Activated B cell treated with CpG ODN at 0.5 μM for 24 hours (primary cell): ENCODE measurements around the gene WDR47. TPM values are rescaled to one million over a fixed set of nuclear protein-coding genes. Genes with fewer than 3 reads are reported as not detected.
A peak's percentile ranks its signal among the peaks of the same experiment; 100 is the strongest.

ENCODE experiments used
- ATAC-seq: fragments of 200-7000 bp; cut with Tn5 transposase; one replicate; pipeline ENCODE4 v1.10.0; 2021; ENCODE audit warnings: low read depth, mild to moderate bottlenecking, moderate library complexity
- CTCF ChIA-PET: fragments of 350-600 bp; sonication (Branson Sonifier 250); formaldehyde crosslinking; loops from one replicate; lab custom pipeline; 2021; ENCODE audit warnings: antibody characterized with exemption; lab: Charles Lee
- POLR2A ChIA-PET: fragments of 350-600 bp; sonication (Branson Sonifier 250); formaldehyde crosslinking; loops from one replicate; lab custom pipeline; 2021; ENCODE audit warnings: antibody characterized with exemption; lab: Charles Lee
- DNase-seq: peaks from one replicate; pipeline ENCODE4 v3.0.0; 2022
- H3K27ac Mint-ChIP-seq: one replicate; pipeline ENCODE4 v1.8.0; 2020; ENCODE audit warnings: mixed read lengths
- H3K27me3 Mint-ChIP-seq: one replicate; pipeline ENCODE4 v1.8.0; 2021; ENCODE audit warnings: mixed read lengths
- H3K36me3 Mint-ChIP-seq: one replicate; pipeline ENCODE4 v1.8.0; 2021; ENCODE audit warnings: low read depth, mixed read lengths
- H3K4me1 Mint-ChIP-seq: one replicate; pipeline ENCODE4 v1.8.0; 2021; ENCODE audit warnings: mixed read lengths
- H3K4me3 Mint-ChIP-seq: one replicate; pipeline ENCODE4 v1.8.0; 2020; ENCODE audit warnings: mild to moderate bottlenecking, mixed read lengths
- H3K9me3 Mint-ChIP-seq: one replicate; pipeline ENCODE4 v1.8.0; 2020; ENCODE audit warnings: mixed read lengths
- CTCF ChIP-seq: fragments of 200-600 bp; IDR thresholded peaks from one replicate; pipeline ENCODE4 v1.8.0; 2022; ENCODE audit warnings: antibody characterized with exemption, mild to moderate bottlenecking
- intact Hi-C: fragments of 100-400 bp; cut with micrococcal nuclease; formaldehyde crosslinking; loops from one replicate; pipeline ENCODE4 v1.15.1; 2024
- total RNA-seq: library from RNA; stranded (reverse); gene quantifications from 2 replicates; pipeline ENCODE4 v1.2.3, GENCODE V29; 2022

Gene WDR47
- total RNA-seq, 1 donor from 2014 or later = 10.9 TPM

GRCh38 chr1:109080441-109081082 lies 38.7 kb upstream of the WDR47 start:
- ChIA-PET CTCF (no interaction called here), POLR2A (no interaction called here)
- Mint-ChIP-seq H3K27me3 (no peaks in the 10 kb centered on the region), H3K4me3 (no peak overlapping the region), H3K9me3 (no peaks in the 10 kb centered on the region), H3K36me3 (peaks cover 5% of the 10 kb centered on the region), H3K4me1 (peaks cover 12% of the 10 kb centered on the region), H3K27ac (no peak overlapping the region)
- intact Hi-C loops = no loop called here
- ATAC-seq (no peak), DNase-seq (no peak)
- TF ChIP-seq CTCF = no peak

- CTCF ChIA-PET = no interaction called here
- ATAC-seq = no peak
These were observed 37.3 kb upstream of the WDR47 start for GRCh38 chr1:109079240-109079622.

GRCh38 chr1:109078317-109078716 lies 36.4 kb upstream of the WDR47 start:
- ATAC-seq (no peak), DNase-seq (no peak)
- H3K4me3 Mint-ChIP-seq = no peak overlapping the region
- H3K36me3 Mint-ChIP-seq = peaks cover 13% of the 10 kb centered on the region
- ChIA-PET CTCF (interaction anchor here (1.1 kb wide), 1 partner anchor 34 kb away, joined by 3 read pairs; a partner anchor contains a TSS), POLR2A (interaction anchor here (3.1 to 4.0 kb wide), 2 partner anchors 12 to 22 kb away, joined by 60 to 88 read pairs; partner anchors contain the start of gene TMEM167B)
- H3K9me3 Mint-ChIP-seq = no peaks in the 10 kb centered on the region
- intact Hi-C loops = no loop called here
- no peak overlapping the region for H3K27ac Mint-ChIP-seq
- peaks cover 25% of the 10 kb centered on the region for H3K4me1 Mint-ChIP-seq
- H3K27me3 Mint-ChIP-seq = no peaks in the 10 kb centered on the region
- no peak for TF ChIP-seq CTCF

More at GRCh38 chr1:109079240-109079622, 37.3 kb upstream of the WDR47 start:
- H3K4me3 Mint-ChIP-seq = no peak overlapping the region
- TF ChIP-seq CTCF = no peak
- no peak overlapping the region for H3K27ac Mint-ChIP-seq
- intact Hi-C loops = no loop called here
- DNase-seq = no peak
- no peaks in the 10 kb centered on the region for H3K9me3 Mint-ChIP-seq
- POLR2A ChIA-PET = interaction anchor here (4.0 kb wide), 1 partner anchor 21 kb away, joined by 88 read pairs; no protein-coding TSS in a partner anchor
- H3K4me1 Mint-ChIP-seq = peaks cover 23% of the 10 kb centered on the region
- peaks cover 9% of the 10 kb centered on the region for H3K36me3 Mint-ChIP-seq
- no peaks in the 10 kb centered on the region for H3K27me3 Mint-ChIP-seq

GRCh38 chr1:109075531-109076490 lies 33.9 kb upstream of the WDR47 start, which contains the start of gene TAF13:
TSS of gene TAF13 (minus strand) at chr1:109076003. CDS start at chr1:109075947, 56 bp downstream.
- TF ChIP-seq CTCF = no peak
- Mint-ChIP-seq H3K4me3 (peak within 1 kb of the TSS; percentile 97), H3K36me3 (peaks cover 19% of the 10 kb centered on the region), H3K27me3 (no peaks in the 10 kb centered on the region), H3K27ac (peak within 1 kb of the TSS; percentile 96), H3K4me1 (peaks cover 25% of the 10 kb centered on the region), H3K9me3 (no peaks in the 10 kb centered on the region)
- peak; percentile 92 for DNase-seq
- ChIA-PET CTCF (interaction anchor here (1.0 to 2.5 kb wide), 4 partner anchors 16 to 37 kb away, joined by 3 to 20 read pairs (median 4); a partner anchor contains a TSS), POLR2A (interaction anchor here (0.5 to 4.0 kb wide), 18 partner anchors 9 to 473 kb away, joined by 3 to 88 read pairs (median 6); partner anchors contain the start of genes CELSR2, CLCC1, GNAI3 and PRPF38B)
- ATAC-seq = peak; percentile 99
- intact Hi-C loops = loop anchor here (1.0 to 2.0 kb wide), 7 partner anchors 14 to 383 kb away; partner anchors contain the start of genes CLCC1, PRPF38B, SARS1 and TMEM167B
